Smooth muscle cell (in vitro differentiated cells): Measurements from ENCODE around the gene GABRR2. TPM values are rescaled to one million over a fixed set of nuclear protein-coding genes. Genes with fewer than 3 reads are reported as not detected.

Experiments
- DNase-seq: peaks from one replicate; lab custom pipeline; 2025; ENCODE audit not compliant: unreplicated experiment; lab: John Stamatoyannopoulos, UW
- H2AFZ ChIP-seq: fragments of 200-600 bp; sonication (generic); 2 replicates; pipeline ENCODE4 v1.6.0; 2016; ENCODE audit warnings: antibody characterized with exemption, low read depth, mild to moderate bottlenecking
- H3F3A ChIP-seq: fragments of 200-600 bp; sonication (generic); 2 replicates; pipeline ENCODE4 v1.6.0; 2017; ENCODE audit warnings: antibody characterized with exemption, low read depth
- H3K27ac ChIP-seq: fragments of 200-600 bp; sonication (generic); 2 replicates; pipeline ENCODE4 v1.5.1; 2016; ENCODE audit warnings: low read depth, mild to moderate bottlenecking
- H3K27me3 ChIP-seq: fragments of 200-600 bp; sonication (generic); 2 replicates; pipeline ENCODE4 v1.6.1; 2016; ENCODE audit warnings: low read depth, mild to moderate bottlenecking
- H3K36me3 ChIP-seq: fragments of 200-600 bp; sonication (generic); 2 replicates; pipeline ENCODE4 v1.5.1; 2016; ENCODE audit warnings: low read depth
- H3K4me1 ChIP-seq: fragments of 200-600 bp; sonication (generic); 2 replicates; pipeline ENCODE4 v1.5.1; 2016; ENCODE audit warnings: low read depth
- H3K4me2 ChIP-seq: fragments of 200-600 bp; sonication (generic); 2 replicates; pipeline ENCODE4 v1.6.0; 2016; ENCODE audit warnings: mild to moderate bottlenecking
- H3K4me3 ChIP-seq: fragments of 200-600 bp; sonication (generic); 2 replicates; pipeline ENCODE4 v1.5.1; 2016; ENCODE audit warnings: mild to moderate bottlenecking
- H3K79me2 ChIP-seq: fragments of 200-600 bp; sonication (generic); 2 replicates; pipeline ENCODE4 v1.6.0; 2016; ENCODE audit warnings: low read depth, mild to moderate bottlenecking
- H3K9ac ChIP-seq: fragments of 200-600 bp; sonication (generic); 2 replicates; pipeline ENCODE4 v1.6.0; 2016; ENCODE audit warnings: low read depth
- H3K9me3 ChIP-seq: fragments of 200-600 bp; sonication (generic); replicated peaks from 2 replicates; pipeline ENCODE4 v1.5.1; 2016; ENCODE audit warnings: low read depth
- H4K20me1 ChIP-seq: fragments of 200-600 bp; sonication (generic); 2 replicates; pipeline ENCODE4 v1.6.0; 2016; ENCODE audit warnings: low read depth
- WGBS: methylation state at CpG from one replicate; pipeline ENCODE4 v1.1.7; 2016; ENCODE audit warnings: low lambda C conversion rate; 5-methylcytosine and 5-hydroxymethylcytosine counted together
- polyA plus RNA-seq: library from polyadenylated mRNA; unstranded; fragments of >200 nt; fragmentation: Nextera tagmentation; extraction: Ambion mirVana; gene quantifications from 2 replicates; pipeline ENCODE4 v1.2.1, GENCODE V29; 2016
- total RNA-seq: library from RNA; depleted of rRNA; stranded (reverse); fragments of >200 nt; gene quantifications from 2 replicates; pipeline ENCODE4 v1.2.3, GENCODE V29; 2014
- TF ChIP-seq, protein P1 (sequence below): fragments of 200-600 bp; sonication (generic); IDR thresholded peaks from 2 replicates; pipeline ENCODE4 v1.5.1; 2017; ENCODE audit warnings: borderline replicate concordance, mild to moderate bottlenecking, antibody characterized with exemption; ENCODE audit not compliant: insufficient read depth, poor library complexity, severe bottlenecking

GABRR2 gene
- total and polyA plus RNA-seq, 2 experiments from 2014 or later, result 0.24 to 3.2 TPM

DNA sequence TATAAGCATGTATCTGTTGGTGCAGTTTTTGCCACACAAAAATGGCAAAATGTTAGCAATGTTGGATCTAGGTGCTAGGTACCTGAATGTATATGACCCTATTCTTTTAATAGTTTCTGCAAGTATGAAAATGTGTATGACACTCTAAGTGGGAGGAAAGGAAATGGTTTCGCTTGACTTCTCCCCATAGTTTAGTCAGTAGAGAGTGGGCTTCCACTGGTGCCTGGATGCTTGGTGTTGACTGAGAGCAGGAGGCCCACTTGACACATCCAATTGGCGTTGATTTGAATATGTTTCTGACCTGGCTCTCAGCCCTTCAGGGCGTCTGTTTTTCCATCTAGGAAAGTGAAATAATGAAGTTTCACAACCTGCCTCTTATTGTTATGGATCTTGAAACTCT, 56.2 kb downstream of the GABRR2 start:
- Histone ChIP-seq H3K9ac (no peak overlapping the region), H3K4me1 (no peaks in the 10 kb centered on the region), H3K27ac (no peak overlapping the region), H2AFZ (no peak overlapping the region), H3K4me2 (no peak overlapping the region), H3K79me2 (no peaks in the 10 kb centered on the region), H3F3A (no peaks in the 10 kb centered on the region), H3K9me3 (no peaks in the 10 kb centered on the region), H3K27me3 (no peaks in the 10 kb centered on the region), H3K4me3 (no peak overlapping the region), H4K20me1 (no peaks in the 10 kb centered on the region), H3K36me3 (no peaks in the 10 kb centered on the region)
- DNase-seq, result no peak
- TF ChIP-seq, protein P1, sequence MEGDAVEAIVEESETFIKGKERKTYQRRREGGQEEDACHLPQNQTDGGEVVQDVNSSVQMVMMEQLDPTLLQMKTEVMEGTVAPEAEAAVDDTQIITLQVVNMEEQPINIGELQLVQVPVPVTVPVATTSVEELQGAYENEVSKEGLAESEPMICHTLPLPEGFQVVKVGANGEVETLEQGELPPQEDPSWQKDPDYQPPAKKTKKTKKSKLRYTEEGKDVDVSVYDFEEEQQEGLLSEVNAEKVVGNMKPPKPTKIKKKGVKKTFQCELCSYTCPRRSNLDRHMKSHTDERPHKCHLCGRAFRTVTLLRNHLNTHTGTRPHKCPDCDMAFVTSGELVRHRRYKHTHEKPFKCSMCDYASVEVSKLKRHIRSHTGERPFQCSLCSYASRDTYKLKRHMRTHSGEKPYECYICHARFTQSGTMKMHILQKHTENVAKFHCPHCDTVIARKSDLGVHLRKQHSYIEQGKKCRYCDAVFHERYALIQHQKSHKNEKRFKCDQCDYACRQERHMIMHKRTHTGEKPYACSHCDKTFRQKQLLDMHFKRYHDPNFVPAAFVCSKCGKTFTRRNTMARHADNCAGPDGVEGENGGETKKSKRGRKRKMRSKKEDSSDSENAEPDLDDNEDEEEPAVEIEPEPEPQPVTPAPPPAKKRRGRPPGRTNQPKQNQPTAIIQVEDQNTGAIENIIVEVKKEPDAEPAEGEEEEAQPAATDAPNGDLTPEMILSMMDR, result no peak
- 93% methylated on average over 3 of the region's 3 CpGs for WGBS

DNA sequence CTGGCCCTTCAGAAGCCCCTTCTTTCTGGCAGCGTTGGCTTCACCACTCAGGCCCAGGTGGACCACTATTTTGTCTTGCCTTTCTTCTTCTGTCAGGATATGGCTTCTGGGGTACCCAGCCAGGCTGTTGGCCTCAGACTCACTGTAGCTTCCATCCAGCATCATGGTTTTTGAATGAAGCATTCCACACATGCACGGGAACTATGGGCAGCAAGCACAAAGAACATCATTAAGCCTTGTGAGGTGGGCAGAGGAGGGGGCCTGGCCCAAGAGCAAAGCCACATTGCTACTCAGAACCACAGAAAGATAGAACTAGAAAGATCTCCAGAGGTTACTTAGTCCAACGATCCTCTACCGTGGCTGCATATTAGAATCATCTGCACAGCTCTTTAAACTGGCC, 57.3 kb downstream of the GABRR2 start:
- no peak overlapping the region for H2AFZ ChIP-seq
- H3K4me1 ChIP-seq, result no peaks in the 10 kb centered on the region
- H3K79me2 ChIP-seq, result no peaks in the 10 kb centered on the region
- WGBS, result 84% methylated on average over 4 of the region's 4 CpGs
- no peaks in the 10 kb centered on the region for H3K27me3 ChIP-seq
- no peaks in the 10 kb centered on the region for H3K36me3 ChIP-seq
- no peaks in the 10 kb centered on the region for H3F3A ChIP-seq
- no peaks in the 10 kb centered on the region for H4K20me1 ChIP-seq
- TF ChIP-seq, protein P1, result no peak
- H3K4me2 ChIP-seq, result no peak overlapping the region
- H3K9me3 ChIP-seq, result no peaks in the 10 kb centered on the region
- no peak overlapping the region for H3K4me3 ChIP-seq
- no peak for DNase-seq
- no peak overlapping the region for H3K9ac ChIP-seq
- no peak overlapping the region for H3K27ac ChIP-seq

DNA sequence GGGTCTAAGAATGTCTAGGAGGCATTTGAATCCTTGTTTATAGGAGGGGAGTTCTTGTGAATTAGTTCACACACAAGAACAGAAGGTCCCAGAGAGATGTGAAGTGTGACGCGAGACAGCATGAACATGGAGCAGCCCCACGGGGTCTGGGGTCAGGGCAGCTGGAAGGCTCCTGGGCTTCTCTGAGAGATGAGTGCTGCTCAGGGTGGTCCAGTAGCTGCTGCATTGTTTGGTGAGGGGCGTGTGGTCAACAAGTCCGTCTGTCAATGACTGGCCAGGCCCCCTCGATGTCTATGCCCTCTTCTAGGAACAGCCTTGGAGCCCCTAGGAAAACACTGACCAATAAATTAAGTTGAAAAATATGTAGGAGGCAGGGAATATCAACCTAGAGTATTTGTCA, 57.8 kb downstream of the GABRR2 start:
- Histone ChIP-seq H3F3A (no peaks in the 10 kb centered on the region), H3K27me3 (no peaks in the 10 kb centered on the region), H4K20me1 (no peaks in the 10 kb centered on the region), H2AFZ (no peak overlapping the region), H3K4me3 (no peak overlapping the region), H3K4me1 (no peaks in the 10 kb centered on the region), H3K79me2 (no peaks in the 10 kb centered on the region), H3K4me2 (no peak overlapping the region), H3K27ac (no peak overlapping the region), H3K9me3 (no peaks in the 10 kb centered on the region), H3K36me3 (no peaks in the 10 kb centered on the region), H3K9ac (no peak overlapping the region)
- DNase-seq, result no peak
- TF ChIP-seq, protein P1, result no peak
- 96% methylated on average over 6 of the region's 6 CpGs for WGBS

DNA sequence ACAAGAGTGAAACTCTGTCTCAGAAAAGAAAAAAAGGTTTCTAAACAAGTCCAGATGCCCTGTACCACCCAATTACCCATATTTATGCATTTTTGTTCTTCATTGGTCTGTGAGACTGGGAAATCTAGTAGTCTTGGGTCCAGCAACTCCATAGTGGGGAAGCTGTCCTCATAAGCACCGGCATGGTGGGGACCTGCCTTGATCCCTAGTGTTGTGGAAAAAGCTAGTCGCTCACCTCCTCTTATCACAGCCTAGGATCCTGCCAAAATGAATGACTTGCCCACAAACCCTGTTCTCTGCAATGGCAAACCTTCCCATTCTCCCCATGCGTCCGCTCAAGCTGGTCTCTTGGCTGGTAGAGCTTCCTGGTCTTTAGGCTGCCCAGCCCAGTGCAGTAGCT, 59.7 kb downstream of the GABRR2 start:
- no peak overlapping the region for H3K9ac ChIP-seq
- no peak overlapping the region for H3K4me3 ChIP-seq
- H3K4me2 ChIP-seq, result no peak overlapping the region
- TF ChIP-seq, protein P1, result no peak
- no peaks in the 10 kb centered on the region for H3K36me3 ChIP-seq
- no peaks in the 10 kb centered on the region for H3K9me3 ChIP-seq
- WGBS, result 98% methylated on average over 4 of the region's 4 CpGs
- no peaks in the 10 kb centered on the region for H3K4me1 ChIP-seq
- no peak overlapping the region for H3K27ac ChIP-seq
- H3K27me3 ChIP-seq, result no peaks in the 10 kb centered on the region
- H3F3A ChIP-seq, result no peaks in the 10 kb centered on the region
- H3K79me2 ChIP-seq, result no peaks in the 10 kb centered on the region
- H2AFZ ChIP-seq, result no peak overlapping the region
- no peaks in the 10 kb centered on the region for H4K20me1 ChIP-seq
- no peak for DNase-seq
